ENCODE measurements around the gene BCKDHB. TPM values are rescaled to one million over a fixed set of nuclear protein-coding genes. Genes with fewer than 3 reads are reported as not detected.

BCKDHB gene
- total and polyA plus RNA-seq, 2 donors (not counting 3 experiments of a cell fraction or from before 2014, with no cell fraction given): 5.6 to 12.2 TPM

- H3K4me2 ChIP-seq (ENCODE audit: insufficient read depth, low read length): no peak overlapping the region
These were observed 259.6 kb downstream of the BCKDHB start for GRCh38 chr6:80366051-80366450.

More at GRCh38 chr6:80366051-80366450, 259.6 kb downstream of the BCKDHB start:
- dilution Hi-C loops (cut with MboI; ENCODE audit: extremely low pct_ligation_motif_present, low sequenced_read_pairs) (no loop called here), intact Hi-C loops (cut with micrococcal nuclease) (no loop called here)
- H3K79me2 ChIP-seq (ENCODE audit: control insufficient read depth, insufficient read depth, low read length): no peaks in the 10 kb centered on the region
- CTCF ChIA-PET: no interaction called here
- TF ChIP-seq JUN (IDR thresholded peaks at IDR 0.05; ENCODE audit: borderline replicate concordance, insufficient read depth, insufficient read length, low read depth) (no peak), CTCF (IDR thresholded peaks at IDR 0.05; ENCODE audit: extremely low read depth in 1 of 2, insufficient read depth in 1 of 2, low read depth in 1 of 2, low read length in 2 of 2) (no peak), MAX (IDR thresholded peaks at IDR 0.05; ENCODE audit: insufficient read depth, insufficient read length) (no peak), MYC (IDR thresholded peaks at IDR 0.05; ENCODE audit: low read depth, low read length) (no peak), FOS (IDR thresholded peaks at IDR 0.05; ENCODE audit: borderline replicate concordance, insufficient read depth, low read length) (no peak), GATA2 (IDR thresholded peaks at IDR 0.05; ENCODE audit: insufficient read depth, insufficient read length, low read depth, low read length) (no peak), EZH2 (IDR thresholded peaks at IDR 0.05; ENCODE audit: borderline replicate concordance, low read depth, low read length, severe bottlenecking) (no peak), POLR2A (IDR thresholded peaks at IDR 0.05; ENCODE audit: low read depth, low read length) (no peak), POLR2AphosphoS5 (IDR thresholded peaks at IDR 0.05; ENCODE audit: insufficient read depth, low read depth, low read length) (no peak)
- H3K4me3 ChIP-seq (replicated peaks in 1 of 3; ENCODE audit: insufficient read depth in 1 of 3, low read depth in 1 of 3, low read length in 3 of 3): no peak overlapping the region
- FAIRE-seq: no peak
- no peak overlapping the region for H3K9ac ChIP-seq (replicated peaks; ENCODE audit: extremely low read depth, insufficient read depth, low read length)
- H3K27me3 ChIP-seq (ENCODE audit: control insufficient read depth in 2 of 2, insufficient read depth in 2 of 2, low read length in 2 of 2): no peaks in the 10 kb centered on the region
- no peaks in the 10 kb centered on the region for H3K9me3 ChIP-seq (replicated peaks; ENCODE audit: control insufficient read depth, insufficient read depth, low read length)
- H3K27ac ChIP-seq (ENCODE audit: insufficient read depth, low read depth, low read length): no peak overlapping the region
- no peak overlapping the region for H2AFZ ChIP-seq (ENCODE audit: low read depth, low read length)
- BruUV-seq (replicated peaks): no TSS peak
- no peaks in the 10 kb centered on the region for H3K36me3 ChIP-seq (ENCODE audit: control insufficient read depth in 2 of 2, extremely low read depth in 1 of 2, insufficient read depth in 2 of 2, low read length in 2 of 2)
- no peaks in the 10 kb centered on the region for H3K4me1 ChIP-seq (ENCODE audit: control insufficient read depth, extremely low read depth, insufficient read depth, low read length)
- POLR2A ChIA-PET: no interaction called here
- DNase-seq (ENCODE audit: low read depth, low spot score): no peak
- H4K20me1 ChIP-seq (replicated peaks; ENCODE audit: control insufficient read depth, extremely low read depth, insufficient read depth, low read length): no peaks in the 10 kb centered on the region
- no peaks in the 10 kb centered on the region for H3K9me1 ChIP-seq (replicated peaks; ENCODE audit: control insufficient read depth, extremely low read depth, insufficient read depth, low read length)

Measured in endothelial cell of umbilical vein (primary cell).